CD4-positive, alpha-beta T cell treated with Interleukin-21 for 1 hour (primary cell): ENCODE measurements around the gene ITGB1BP1.

Source experiments
- DNase-seq: peaks from one replicate; pipeline ENCODE4 v3.0.0-alpha.2; 2020

ITGB1BP1 gene

GRCh38 chr2:9424447-9425164 is 1.3 kb upstream of the ITGB1BP1 start:
- DNase-seq: no peak

- peak; percentile 28 for DNase-seq
Measured at GRCh38 chr2:9423922-9424272, 569 bp upstream of the ITGB1BP1 start.

GRCh38 chr2:9422321-9423099 is 818 bp downstream of the ITGB1BP1 start:
- DNase-seq: peak; percentile 50

- no peak for DNase-seq
Measured at GRCh38 chr2:9420495-9420894, 2.8 kb downstream of the ITGB1BP1 start.

- DNase-seq: no peak
Measured at GRCh38 chr2:9419541-9419940, 3.8 kb downstream of the ITGB1BP1 start.

GRCh38 chr2:9418746-9419145 is 4.6 kb downstream of the ITGB1BP1 start:
- no peak for DNase-seq

GRCh38 chr2:9417725-9418124 is 5.6 kb downstream of the ITGB1BP1 start:
- no peak for DNase-seq

GRCh38 chr2:9416962-9417316 is 6.4 kb downstream of the ITGB1BP1 start:
- DNase-seq: no peak

GRCh38 chr2:9416267-9416961 is 6.9 kb downstream of the ITGB1BP1 start:
- DNase-seq: no peak

GRCh38 chr2:9415516-9416169 is 7.7 kb downstream of the ITGB1BP1 start:
- DNase-seq: no peak

- no peak for DNase-seq
Measured at GRCh38 chr2:9412781-9413180, 10.5 kb downstream of the ITGB1BP1 start.

GRCh38 chr2:9410108-9410507 is 13.2 kb downstream of the ITGB1BP1 start:
- no peak for DNase-seq

GRCh38 chr2:9408641-9409151 is 14.6 kb downstream of the ITGB1BP1 start:
- DNase-seq: no peak

GRCh38 chr2:9407363-9407811 is 15.9 kb downstream of the ITGB1BP1 start:
- DNase-seq: no peak

GRCh38 chr2:9406529-9407362 is 16.6 kb downstream of the ITGB1BP1 start:
- DNase-seq: no peak

GRCh38 chr2:9405636-9406035 is 17.7 kb downstream of the ITGB1BP1 start:
- no peak for DNase-seq

- no peak for DNase-seq
Measured at GRCh38 chr2:9404451-9404850, 18.9 kb downstream of the ITGB1BP1 start.

- DNase-seq: no peak
Measured at GRCh38 chr2:9403924-9404323, 19.4 kb downstream of the ITGB1BP1 start.

- DNase-seq: no peak
Measured at GRCh38 chr2:9401646-9402371, 21.5 kb downstream of the ITGB1BP1 start.

- no peak for DNase-seq
Measured at GRCh38 chr2:9401059-9401547, 22.2 kb downstream of the ITGB1BP1 start.
